ENCODE data around the gene ANXA11. TPM values are rescaled to one million over a fixed set of nuclear protein-coding genes. Genes with fewer than 3 reads are reported as not detected.
A peak's percentile ranks its signal among the peaks of the same experiment; 100 is the strongest.
"Not testable (repeated sequence)": the region's sequence is repeated elsewhere in the genome, so short reads cannot be mapped to it uniquely, and the experiment has no call there.

Gene ANXA11
- total RNA-seq, 1 donor from 2014 or later, result 122 TPM

GRCh38 chr10:80242341-80242740 lies 37.0 kb upstream of the ANXA11 start:
- not testable (repeated sequence) for H3K27ac Mint-ChIP-seq; H3K9me3 Mint-ChIP-seq; H3K36me3 Mint-ChIP-seq; H3K4me1 Mint-ChIP-seq (ENCODE audit: unreplicated experiment); H3K27me3 Mint-ChIP-seq; H3K4me3 Mint-ChIP-seq; DNase-seq (ENCODE audit: extremely low spot score, unreplicated experiment)

- not testable (repeated sequence) for H3K27ac Mint-ChIP-seq; H3K9me3 Mint-ChIP-seq; H3K4me3 Mint-ChIP-seq; H3K27me3 Mint-ChIP-seq; H3K4me1 Mint-ChIP-seq (ENCODE audit: unreplicated experiment); H3K36me3 Mint-ChIP-seq; DNase-seq (ENCODE audit: extremely low spot score, unreplicated experiment)
- TF ChIP-seq CTCF (conservative IDR thresholded peaks at IDR 0.05), result peak; percentile 22
These were observed 31.1 kb upstream of the ANXA11 start for GRCh38 chr10:80236457-80236856.

- H3K36me3 Mint-ChIP-seq; H3K27ac Mint-ChIP-seq; DNase-seq (ENCODE audit: extremely low spot score, unreplicated experiment); H3K27me3 Mint-ChIP-seq; H3K4me1 Mint-ChIP-seq (ENCODE audit: unreplicated experiment); H3K4me3 Mint-ChIP-seq; H3K9me3 Mint-ChIP-seq: not testable (repeated sequence)
These were observed 29.2 kb upstream of the ANXA11 start for GRCh38 chr10:80234331-80235235.

GRCh38 chr10:80233871-80234270 lies 28.5 kb upstream of the ANXA11 start:
- H3K9me3 Mint-ChIP-seq; DNase-seq (ENCODE audit: extremely low spot score, unreplicated experiment): not testable (repeated sequence)

GRCh38 chr10:80226723-80227122 lies 21.4 kb upstream of the ANXA11 start:
- not testable (repeated sequence) for H3K27ac Mint-ChIP-seq, H3K4me3 Mint-ChIP-seq

More at GRCh38 chr10:80233871-80234270, 28.5 kb upstream of the ANXA11 start:
- H3K4me3 Mint-ChIP-seq; H3K27ac Mint-ChIP-seq; H3K4me1 Mint-ChIP-seq (ENCODE audit: unreplicated experiment); H3K27me3 Mint-ChIP-seq; H3K36me3 Mint-ChIP-seq: not testable (repeated sequence)

GRCh38 chr10:80223031-80223419 lies 17.7 kb upstream of the ANXA11 start:
- H3K4me1 Mint-ChIP-seq (ENCODE audit: unreplicated experiment); H3K4me3 Mint-ChIP-seq; H3K27me3 Mint-ChIP-seq; DNase-seq (ENCODE audit: extremely low spot score, unreplicated experiment); H3K36me3 Mint-ChIP-seq; H3K27ac Mint-ChIP-seq; H3K9me3 Mint-ChIP-seq: not testable (repeated sequence)

More at GRCh38 chr10:80226723-80227122, 21.4 kb upstream of the ANXA11 start:
- not testable (repeated sequence) for H3K27me3 Mint-ChIP-seq; H3K4me1 Mint-ChIP-seq (ENCODE audit: unreplicated experiment); H3K36me3 Mint-ChIP-seq; DNase-seq (ENCODE audit: extremely low spot score, unreplicated experiment); H3K9me3 Mint-ChIP-seq

- H3K27me3 Mint-ChIP-seq; DNase-seq (ENCODE audit: extremely low spot score, unreplicated experiment); H3K4me3 Mint-ChIP-seq; H3K27ac Mint-ChIP-seq; H3K4me1 Mint-ChIP-seq (ENCODE audit: unreplicated experiment); H3K36me3 Mint-ChIP-seq; H3K9me3 Mint-ChIP-seq: not testable (repeated sequence)
These were observed 13.5 kb upstream of the ANXA11 start for GRCh38 chr10:80218878-80219277.

GRCh38 chr10:80214368-80214982 lies 9.1 kb upstream of the ANXA11 start:
- not testable (repeated sequence) for H3K4me1 Mint-ChIP-seq (ENCODE audit: unreplicated experiment)

GRCh38 chr10:80212535-80213115 lies 7.3 kb upstream of the ANXA11 start:
- not testable (repeated sequence) for DNase-seq (ENCODE audit: extremely low spot score, unreplicated experiment); H3K27me3 Mint-ChIP-seq; H3K4me1 Mint-ChIP-seq (ENCODE audit: unreplicated experiment); H3K9me3 Mint-ChIP-seq; H3K4me3 Mint-ChIP-seq; H3K36me3 Mint-ChIP-seq; H3K27ac Mint-ChIP-seq

More at GRCh38 chr10:80214368-80214982, 9.1 kb upstream of the ANXA11 start:
- not testable (repeated sequence) for H3K36me3 Mint-ChIP-seq; DNase-seq (ENCODE audit: extremely low spot score, unreplicated experiment); H3K27me3 Mint-ChIP-seq; H3K4me3 Mint-ChIP-seq; H3K27ac Mint-ChIP-seq; H3K9me3 Mint-ChIP-seq
